ENCODE data around the gene ADAM8.

- TF ChIP-seq SPI1 (IDR thresholded peaks at IDR 0.05; ENCODE audit: low read depth, low read length) (no peak), POLR2A (IDR thresholded peaks at IDR 0.05; ENCODE audit: low read depth, low read length) (no peak), POLR2AphosphoS5 (IDR thresholded peaks at IDR 0.05; ENCODE audit: low read depth, low read length) (no peak)
Observed at GRCh38 chr10:133257489-133258065, 19.1 kb downstream of the ADAM8 start.
